GM12878 (cell line): Measurements from ENCODE around the gene MED25. TPM values are rescaled to one million over a fixed set of nuclear protein-coding genes. Genes with fewer than 3 reads are reported as not detected.

Source experiments
- BHLHE40 ChIP-seq, 2 experiments: fragments of 450-650 bp in 1 of 2; IDR thresholded peaks; 2 replicates each; pipeline ENCODE4 v1.6.1; 2011 to 2017; ENCODE audit warnings: low read depth in 2 of 2, borderline replicate concordance in 1 of 2, improper control_type of control experiment in 1 of 2, low read length in 1 of 2, mild to moderate bottlenecking in 1 of 2
- CEBPB ChIP-seq, 2 experiments: fragments of 150-350 bp in 1 of 2; IDR thresholded peaks; 2 replicates each; pipeline ENCODE4 v1.6.1; 2012 to 2014; ENCODE audit warnings: low read depth in 2 of 2, low read length in 2 of 2, borderline replicate concordance in 1 of 2, inconsistent platforms in 1 of 2
- DPF2 ChIP-seq: fragments of 450-650 bp; IDR thresholded peaks from 2 replicates; pipeline ENCODE4 v1.6.1; 2017; ENCODE audit warnings: mild to moderate bottlenecking
- EED ChIP-seq: sonication (generic); IDR thresholded peaks from 2 replicates; pipeline ENCODE4 v1.6.1; 2016; ENCODE audit warnings: antibody characterized with exemption, low read depth
- HDGF ChIP-seq: fragments of 450-650 bp; IDR thresholded peaks from 2 replicates; pipeline ENCODE4 v1.6.1; 2016; ENCODE audit warnings: antibody characterized with exemption
- IKZF1 ChIP-seq: fragments of 450-650 bp; conservative IDR thresholded peaks from 2 replicates; pipeline ENCODE4 v1.6.1; 2017; ENCODE audit warnings: antibody characterized with exemption, mild to moderate bottlenecking
- KAT2A ChIP-seq: conservative IDR thresholded peaks from 2 replicates; pipeline ENCODE4 v1.6.1; 2011; ENCODE audit warnings: low read depth, low read length; ENCODE audit not compliant: control insufficient read depth
- MEF2A ChIP-seq: IDR thresholded peaks from 2 replicates; pipeline ENCODE4 v1.6.1; 2011; ENCODE audit warnings: low read depth, mild to moderate bottlenecking, low read length, moderate library complexity; ENCODE audit not compliant: insufficient read depth
- MEF2B ChIP-seq: fragments of 450-650 bp; IDR thresholded peaks from 2 replicates; pipeline ENCODE4 v1.6.1; 2018; ENCODE audit warnings: mild to moderate bottlenecking, moderate library complexity; ENCODE audit not compliant: partially characterized antibody, poor library complexity, severe bottlenecking
- MTA3 ChIP-seq: IDR thresholded peaks from 2 replicates; pipeline ENCODE4 v1.6.1; 2012; ENCODE audit warnings: low read length, inconsistent platforms, borderline replicate concordance
- MYC ChIP-seq: IDR thresholded peaks from 2 replicates; pipeline ENCODE4 v1.6.1; 2011; ENCODE audit warnings: mild to moderate bottlenecking, low read length, moderate library complexity, inconsistent platforms; ENCODE audit not compliant: insufficient read depth, insufficient replicate concordance, insufficient read length, severe bottlenecking
- NFIC ChIP-seq: IDR thresholded peaks from 2 replicates; pipeline ENCODE4 v1.6.1; 2012; ENCODE audit warnings: low read depth, mild to moderate bottlenecking, inconsistent platforms, low read length, moderate library complexity
- NFYA ChIP-seq: IDR thresholded peaks from 2 replicates; pipeline ENCODE4 v1.6.1; 2011; ENCODE audit warnings: low read depth, mild to moderate bottlenecking, low read length, improper control_type of control experiment, borderline replicate concordance
- NRF1 ChIP-seq: conservative IDR thresholded peaks from 2 replicates; pipeline ENCODE4 v1.6.1; 2011; ENCODE audit warnings: mild to moderate bottlenecking, low read depth, low read length, improper control_type of control experiment
- RB1 ChIP-seq: fragments of 450-650 bp; formaldehyde crosslinking; IDR thresholded peaks from 2 replicates; pipeline ENCODE4 v1.6.1; 2017; ENCODE audit warnings: mild to moderate bottlenecking, borderline replicate concordance
- RUNX3 ChIP-seq: IDR thresholded peaks from 2 replicates; pipeline ENCODE4 v1.6.1; 2012; ENCODE audit warnings: low read length, inconsistent platforms
- SMARCA5 ChIP-seq: fragments of 450-650 bp; IDR thresholded peaks from 2 replicates; pipeline ENCODE4 v1.6.1; 2017; ENCODE audit warnings: mild to moderate bottlenecking
- YY1 ChIP-seq: IDR thresholded peaks from 2 replicates; pipeline ENCODE4 v1.6.1; 2011; ENCODE audit warnings: low read depth, mild to moderate bottlenecking, low read length
- ZNF217 ChIP-seq: fragments of 450-650 bp; IDR thresholded peaks from 2 replicates; pipeline ENCODE4 v1.6.1; 2017; ENCODE audit warnings: antibody characterized with exemption, mild to moderate bottlenecking
- ZZZ3 ChIP-seq: IDR thresholded peaks from 2 replicates; pipeline ENCODE4 v1.6.1; 2011; ENCODE audit warnings: low read depth; ENCODE audit not compliant: control insufficient read depth, insufficient read length
- polyA plus RNA-seq, 11 experiments: library from polyadenylated mRNA; depleted of rRNA in 4 of 11; unstranded in 6 of 11; stranded (reverse) in 5 of 11; fragments of >200 nt; fragmentation: Nextera tagmentation in 4 of 11; fragmentation: Illumina TruSeq in 1 of 11; extraction: Ambion mirVana in 4 of 11; extraction: Trizol in 1 of 11; gene quantifications; 1 replicate in 1 of 11; 2 replicates in 10 of 11; pipeline versions ENCODE4 v1.2.1 to v1.2.3, GENCODE V29; 2011 to 2016; ENCODE audit warnings: inconsistent platforms in 2 of 11, missing spikeins in 2 of 11, low read depth in 1 of 11
- total RNA-seq, 4 experiments: library from RNA; depleted of rRNA in 3 of 4; stranded (reverse); fragments of >200 nt in 3 of 4; fragmentation: Illumina TruSeq in 1 of 4; extraction: Trizol in 1 of 4; gene quantifications; 2 replicates each; pipeline versions ENCODE4 v1.2.1 to v1.2.3, GENCODE V29; 2013 to 2021
- TF ChIP-seq, protein P1 (sequence below): fragments of 450-650 bp; IDR thresholded peaks from 2 replicates; pipeline ENCODE4 v1.6.1; 2017; ENCODE audit warnings: low read depth, mild to moderate bottlenecking, moderate library complexity
- TF ChIP-seq, protein P2 (sequence below): fragments of 450-650 bp; IDR thresholded peaks from 2 replicates; pipeline ENCODE4 v1.6.1; 2014; ENCODE audit warnings: mild to moderate bottlenecking
- TF ChIP-seq, protein P3 (sequence below): fragments of 450-650 bp; IDR thresholded peaks from 2 replicates; pipeline ENCODE4 v1.6.1; 2016; ENCODE audit warnings: mild to moderate bottlenecking, moderate library complexity, borderline replicate concordance

Gene MED25
- total and polyA plus RNA-seq, 10 of the 15 experiments (the other 5 are each of a cell fraction or from before 2014, with no cell fraction given) = 3.5 to 53.9 (median 17.1) TPM

DNA sequence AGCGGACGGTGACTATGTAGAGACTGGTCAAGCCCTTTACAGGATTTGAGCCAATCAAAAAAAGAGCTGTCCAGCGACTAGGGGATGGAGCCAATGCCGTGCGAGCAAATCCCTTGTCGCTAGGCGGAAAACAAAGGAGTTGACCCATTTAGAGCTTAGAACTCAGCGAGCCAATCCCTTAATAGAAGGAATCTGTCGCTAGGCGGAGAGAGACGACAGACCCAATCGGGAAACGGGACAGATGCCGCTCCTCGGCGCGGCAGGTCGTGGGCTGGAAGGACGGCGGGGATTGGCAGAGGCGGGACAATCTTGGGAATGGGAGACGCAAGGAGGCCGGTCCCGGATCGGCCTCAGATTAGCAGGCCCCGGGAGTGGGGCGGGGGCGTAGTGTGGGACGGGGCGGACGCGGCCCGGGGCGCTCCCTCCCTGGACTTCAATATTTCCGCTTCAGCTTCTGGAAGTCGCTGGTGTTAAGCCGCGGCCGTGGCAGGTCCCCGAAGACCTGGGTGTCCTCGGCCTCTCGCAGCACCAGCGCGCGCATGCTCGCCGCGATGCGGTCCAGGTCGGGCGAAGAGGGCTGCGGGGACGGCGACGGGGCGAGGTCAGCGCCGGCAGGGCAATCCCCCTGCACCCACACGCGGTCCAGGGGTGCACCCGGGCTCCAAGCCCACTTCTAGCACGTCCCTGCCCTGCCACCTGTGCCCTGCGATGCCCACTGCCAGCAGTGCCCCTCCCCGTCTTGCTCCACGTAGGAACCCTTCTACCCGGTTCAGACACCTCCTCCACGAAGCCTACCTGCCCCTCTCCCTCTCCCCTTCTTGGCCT lies 51.6 kb downstream of the MED25 start (continued):
- TF ChIP-seq MEF2A = no peak
- TF ChIP-seq, protein P1, sequence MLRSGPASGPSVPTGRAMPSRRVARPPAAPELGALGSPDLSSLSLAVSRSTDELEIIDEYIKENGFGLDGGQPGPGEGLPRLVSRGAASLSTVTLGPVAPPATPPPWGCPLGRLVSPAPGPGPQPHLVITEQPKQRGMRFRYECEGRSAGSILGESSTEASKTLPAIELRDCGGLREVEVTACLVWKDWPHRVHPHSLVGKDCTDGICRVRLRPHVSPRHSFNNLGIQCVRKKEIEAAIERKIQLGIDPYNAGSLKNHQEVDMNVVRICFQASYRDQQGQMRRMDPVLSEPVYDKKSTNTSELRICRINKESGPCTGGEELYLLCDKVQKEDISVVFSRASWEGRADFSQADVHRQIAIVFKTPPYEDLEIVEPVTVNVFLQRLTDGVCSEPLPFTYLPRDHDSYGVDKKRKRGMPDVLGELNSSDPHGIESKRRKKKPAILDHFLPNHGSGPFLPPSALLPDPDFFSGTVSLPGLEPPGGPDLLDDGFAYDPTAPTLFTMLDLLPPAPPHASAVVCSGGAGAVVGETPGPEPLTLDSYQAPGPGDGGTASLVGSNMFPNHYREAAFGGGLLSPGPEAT = peak; percentile 7; the same call in 1 of the 2 replicates
- peak; percentile 68; the same call in 1 of the 2 replicates for TF ChIP-seq SMARCA5
- TF ChIP-seq CEBPB (IDR thresholded peaks at IDR 0.05; ENCODE audit: borderline replicate concordance in 1 of 2, low read depth in 2 of 2, low read length in 2 of 2) = peak in 1 of 2 experiments; percentile 90; a peak in 1 of 4 replicates
- 0 out of 2 replicates have a peak, but pooled peaks have one; percentile 17 for TF ChIP-seq NFYA
- peak; percentile 79 for TF ChIP-seq DPF2
- peak; percentile 94 for TF ChIP-seq IKZF1
- no peak for TF ChIP-seq RB1
- peak; percentile 28; the same call in 1 of the 2 replicates for TF ChIP-seq EED
- peak; percentile 63 for TF ChIP-seq NRF1
- TF ChIP-seq, protein P2, sequence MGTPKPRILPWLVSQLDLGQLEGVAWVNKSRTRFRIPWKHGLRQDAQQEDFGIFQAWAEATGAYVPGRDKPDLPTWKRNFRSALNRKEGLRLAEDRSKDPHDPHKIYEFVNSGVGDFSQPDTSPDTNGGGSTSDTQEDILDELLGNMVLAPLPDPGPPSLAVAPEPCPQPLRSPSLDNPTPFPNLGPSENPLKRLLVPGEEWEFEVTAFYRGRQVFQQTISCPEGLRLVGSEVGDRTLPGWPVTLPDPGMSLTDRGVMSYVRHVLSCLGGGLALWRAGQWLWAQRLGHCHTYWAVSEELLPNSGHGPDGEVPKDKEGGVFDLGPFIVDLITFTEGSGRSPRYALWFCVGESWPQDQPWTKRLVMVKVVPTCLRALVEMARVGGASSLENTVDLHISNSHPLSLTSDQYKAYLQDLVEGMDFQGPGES = peak; percentile 87; the same call in 1 of the 2 replicates
- no peak for TF ChIP-seq KAT2A
- TF ChIP-seq ZZZ3 = no peak
- TF ChIP-seq MEF2B = peak; percentile 10
- no peak for TF ChIP-seq NFIC
- peak; percentile 14; the same call in 1 of the 2 replicates for TF ChIP-seq YY1
- TF ChIP-seq RUNX3 = peak; percentile 31; the same call in 1 of the 2 replicates
- peak; percentile 55 to 61; a peak in 3 of 4 replicates for TF ChIP-seq BHLHE40 (IDR thresholded peaks at IDR 0.05; ENCODE audit: borderline replicate concordance in 1 of 2, low read depth in 2 of 2, low read length in 1 of 2)
- TF ChIP-seq MTA3 = no peak
- peak; percentile 21 for TF ChIP-seq MYC
- TF ChIP-seq HDGF = peak; percentile 70; the same call in 1 of the 2 replicates
- TF ChIP-seq ZNF217 = no peak
- TF ChIP-seq, protein P3, sequence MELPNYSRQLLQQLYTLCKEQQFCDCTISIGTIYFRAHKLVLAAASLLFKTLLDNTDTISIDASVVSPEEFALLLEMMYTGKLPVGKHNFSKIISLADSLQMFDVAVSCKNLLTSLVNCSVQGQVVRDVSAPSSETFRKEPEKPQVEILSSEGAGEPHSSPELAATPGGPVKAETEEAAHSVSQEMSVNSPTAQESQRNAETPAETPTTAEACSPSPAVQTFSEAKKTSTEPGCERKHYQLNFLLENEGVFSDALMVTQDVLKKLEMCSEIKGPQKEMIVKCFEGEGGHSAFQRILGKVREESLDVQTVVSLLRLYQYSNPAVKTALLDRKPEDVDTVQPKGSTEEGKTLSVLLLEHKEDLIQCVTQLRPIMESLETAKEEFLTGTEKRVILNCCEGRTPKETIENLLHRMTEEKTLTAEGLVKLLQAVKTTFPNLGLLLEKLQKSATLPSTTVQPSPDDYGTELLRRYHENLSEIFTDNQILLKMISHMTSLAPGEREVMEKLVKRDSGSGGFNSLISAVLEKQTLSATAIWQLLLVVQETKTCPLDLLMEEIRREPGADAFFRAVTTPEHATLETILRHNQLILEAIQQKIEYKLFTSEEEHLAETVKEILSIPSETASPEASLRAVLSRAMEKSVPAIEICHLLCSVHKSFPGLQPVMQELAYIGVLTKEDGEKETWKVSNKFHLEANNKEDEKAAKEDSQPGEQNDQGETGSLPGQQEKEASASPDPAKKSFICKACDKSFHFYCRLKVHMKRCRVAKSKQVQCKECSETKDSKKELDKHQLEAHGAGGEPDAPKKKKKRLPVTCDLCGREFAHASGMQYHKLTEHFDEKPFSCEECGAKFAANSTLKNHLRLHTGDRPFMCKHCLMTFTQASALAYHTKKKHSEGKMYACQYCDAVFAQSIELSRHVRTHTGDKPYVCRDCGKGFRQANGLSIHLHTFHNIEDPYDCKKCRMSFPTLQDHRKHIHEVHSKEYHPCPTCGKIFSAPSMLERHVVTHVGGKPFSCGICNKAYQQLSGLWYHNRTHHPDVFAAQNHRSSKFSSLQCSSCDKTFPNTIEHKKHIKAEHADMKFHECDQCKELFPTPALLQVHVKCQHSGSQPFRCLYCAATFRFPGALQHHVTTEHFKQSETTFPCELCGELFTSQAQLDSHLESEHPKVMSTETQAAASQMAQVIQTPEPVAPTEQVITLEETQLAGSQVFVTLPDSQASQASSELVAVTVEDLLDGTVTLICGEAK = peak; percentile 26; the same call in 1 of the 2 replicates
